NCI-H82 treated with DMSO at 0.1 percent for 48 hours (cell line): Measurements from ENCODE around the gene EMID1.
A peak's percentile ranks its signal among the peaks of the same experiment; 100 is the strongest.

Experiments used
- DNase-seq: peaks from one replicate; lab custom pipeline; 2025; ENCODE audit not compliant: unreplicated experiment; lab: John Stamatoyannopoulos, UW

Gene EMID1

DNA sequence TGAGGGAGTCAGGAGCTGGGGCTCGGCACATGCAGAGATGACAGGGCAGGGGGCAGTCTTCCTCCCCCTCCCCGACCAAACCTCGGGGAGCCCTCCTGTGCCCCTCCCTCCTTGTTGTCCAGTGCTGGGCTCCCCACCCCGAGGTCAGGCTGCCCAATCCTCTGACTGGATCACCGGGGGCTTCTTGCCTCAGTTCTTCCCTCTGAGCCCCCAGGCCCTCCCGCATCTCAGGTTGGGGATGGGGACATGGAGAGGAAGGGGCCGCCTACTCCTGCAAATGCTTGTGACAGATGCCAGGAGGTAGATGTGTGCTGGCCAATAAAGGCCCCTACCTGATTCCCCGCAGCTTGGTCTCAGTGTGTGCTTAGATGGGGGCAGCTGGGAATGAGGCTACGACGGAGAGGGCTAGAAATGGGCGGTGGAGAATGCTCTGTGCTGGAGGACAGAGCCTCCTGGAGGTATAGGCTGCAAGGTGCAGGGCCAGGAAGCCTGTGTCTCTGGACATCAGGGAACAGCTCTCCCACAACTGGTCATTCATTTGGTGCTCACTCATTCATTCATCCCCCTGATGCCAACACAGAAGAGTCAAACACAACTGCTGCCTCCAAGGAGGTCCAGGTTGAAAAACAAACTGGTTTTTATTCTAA lies 53.7 kb downstream of the EMID1 start:
- no peak for DNase-seq

- no peak for DNase-seq
Observed at GRCh38 chr22:29260031-29260560, 54.4 kb downstream of the EMID1 start.

GRCh38 chr22:29260601-29261315 lies 55.1 kb downstream of the EMID1 start:
- no peak for DNase-seq

DNA sequence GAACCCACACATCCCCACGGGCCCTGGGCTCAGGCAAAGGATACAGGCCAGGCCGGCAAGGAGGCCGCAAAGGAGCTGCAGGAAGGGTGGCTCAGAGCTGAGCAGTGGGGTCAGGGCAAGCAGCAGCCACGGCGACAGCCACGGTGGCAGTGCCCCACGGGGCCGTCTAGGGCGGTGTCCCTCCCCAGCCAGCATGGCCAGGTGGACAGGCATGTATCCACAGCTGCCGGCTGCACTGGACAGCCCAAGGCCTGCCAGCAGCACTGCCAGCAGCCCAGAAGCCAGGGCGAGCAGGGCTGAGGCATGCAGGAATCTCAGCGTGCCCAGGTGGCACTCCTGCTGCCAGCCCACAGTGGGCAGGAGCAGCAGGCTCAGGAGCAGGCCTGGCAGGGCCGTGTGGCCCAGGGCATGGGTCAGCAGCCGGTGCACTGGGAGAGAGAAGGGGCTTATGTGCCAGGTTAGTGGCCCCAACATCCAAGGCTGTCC lies 58.1 kb downstream of the EMID1 start:
- no peak for DNase-seq

GRCh38 chr22:29265305-29265704 lies 59.6 kb downstream of the EMID1 start:
- DNase-seq = no peak

GRCh38 chr22:29265929-29266328 lies 60.2 kb downstream of the EMID1 start:
- DNase-seq = no peak

DNA sequence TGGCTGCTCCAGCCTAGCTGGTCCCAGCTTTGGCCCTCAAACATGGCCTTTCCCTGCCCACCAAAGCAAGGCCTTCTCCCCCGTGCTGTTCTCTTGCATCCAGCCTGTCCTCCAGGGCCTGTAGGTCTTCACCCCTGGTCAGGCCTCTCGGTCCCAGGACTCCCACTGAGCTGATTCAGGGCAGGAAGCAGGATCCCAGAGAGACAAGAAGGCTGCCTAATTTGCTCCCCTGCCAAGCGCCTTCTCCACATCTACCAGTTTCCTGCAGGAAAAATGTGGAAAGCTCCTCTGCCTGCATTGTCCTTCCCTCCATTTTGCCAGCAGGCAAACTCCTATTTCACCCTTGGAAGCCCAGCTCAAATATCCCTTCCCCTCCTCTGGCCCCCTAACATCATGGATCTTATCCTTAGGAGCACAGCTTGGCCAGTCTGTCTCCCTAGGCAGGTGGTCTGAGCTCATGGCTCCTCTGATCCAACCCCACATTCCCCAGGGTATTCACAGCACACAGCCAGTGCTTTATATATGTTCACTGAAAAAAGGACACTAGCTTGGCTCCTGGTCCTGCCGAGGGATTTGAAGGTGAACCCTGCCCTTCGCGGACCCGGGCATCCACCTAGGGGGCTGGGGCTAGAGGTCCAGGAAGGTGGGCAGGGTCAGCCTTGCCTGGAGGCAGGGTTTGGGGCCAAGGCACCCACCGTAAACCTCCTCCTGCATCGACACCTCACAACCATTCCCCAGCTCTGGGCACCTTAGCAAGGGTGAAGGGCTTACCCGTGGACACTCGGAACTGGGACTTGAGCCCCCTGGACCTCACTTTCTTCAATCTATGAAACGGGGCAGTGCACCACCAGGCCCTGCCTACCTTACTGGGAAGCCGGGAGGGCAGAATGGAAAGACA lies 61.1 kb downstream of the EMID1 start:
- peak; percentile 3 for DNase-seq

DNA sequence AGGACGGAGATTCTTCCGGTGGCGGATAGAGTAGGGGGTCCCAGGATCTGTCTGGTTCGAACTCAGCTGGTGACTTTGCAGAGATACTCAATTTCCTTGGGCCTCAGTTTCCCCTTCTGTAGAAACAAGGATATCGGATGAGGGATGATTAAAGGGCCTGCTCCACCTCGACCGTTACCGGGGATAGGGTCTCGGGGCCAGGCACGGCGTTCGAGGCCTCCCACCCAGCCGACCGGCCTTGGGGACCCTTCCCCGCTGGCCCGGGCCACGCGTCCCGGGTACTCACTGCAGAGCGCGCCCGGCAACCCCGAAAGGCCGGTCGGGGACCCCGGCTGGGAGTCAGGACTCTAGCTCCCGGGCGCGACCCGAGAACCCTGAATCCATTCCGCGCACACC lies 61.8 kb downstream of the EMID1 start:
- DNase-seq = no peak

DNA sequence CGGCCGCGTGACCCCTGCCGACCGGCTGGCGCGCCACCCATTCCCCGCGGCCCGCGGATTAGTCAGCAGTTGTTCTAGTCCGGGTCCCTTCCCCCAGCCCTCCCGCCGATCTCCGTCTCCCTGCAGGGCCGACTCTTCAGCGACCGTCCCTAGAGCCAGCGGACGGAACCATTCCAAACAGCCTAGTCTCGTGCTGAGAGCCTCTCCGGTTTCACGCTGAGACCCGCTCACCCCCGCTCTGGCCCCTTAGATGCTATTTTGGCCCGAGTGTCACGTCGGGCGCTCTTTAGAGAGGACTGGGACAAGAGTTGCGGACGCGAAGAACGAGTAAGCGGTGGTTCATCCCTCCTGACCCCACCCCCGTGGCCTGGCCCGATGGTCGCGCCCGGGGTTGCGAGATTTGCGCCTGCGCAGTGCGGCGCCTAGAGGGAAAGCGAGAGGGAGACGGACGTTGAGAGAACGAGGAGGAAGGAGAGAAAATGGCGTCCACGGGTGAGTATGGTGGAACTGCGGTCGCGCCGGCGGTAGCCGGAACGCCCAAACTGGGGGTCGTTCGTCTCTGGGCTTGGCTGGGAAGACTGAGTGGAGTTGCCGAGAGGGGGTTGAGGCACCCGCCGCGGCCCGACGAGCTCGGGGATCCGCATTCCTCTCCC lies 62.3 kb downstream of the EMID1 start, which contains the start of the genes EWSR1 and RHBDD3:
EWSR1 (plus strand) TSS at position 411 of the 653 bp plus-strand sequence; CDS start at position 480, 69 bp downstream.
RHBDD3 (minus strand) TSS at position 124 of the 653 bp plus-strand sequence. CDS start 2,355 bp downstream, outside the sequence.
- DNase-seq = peak; percentile 75

DNA sequence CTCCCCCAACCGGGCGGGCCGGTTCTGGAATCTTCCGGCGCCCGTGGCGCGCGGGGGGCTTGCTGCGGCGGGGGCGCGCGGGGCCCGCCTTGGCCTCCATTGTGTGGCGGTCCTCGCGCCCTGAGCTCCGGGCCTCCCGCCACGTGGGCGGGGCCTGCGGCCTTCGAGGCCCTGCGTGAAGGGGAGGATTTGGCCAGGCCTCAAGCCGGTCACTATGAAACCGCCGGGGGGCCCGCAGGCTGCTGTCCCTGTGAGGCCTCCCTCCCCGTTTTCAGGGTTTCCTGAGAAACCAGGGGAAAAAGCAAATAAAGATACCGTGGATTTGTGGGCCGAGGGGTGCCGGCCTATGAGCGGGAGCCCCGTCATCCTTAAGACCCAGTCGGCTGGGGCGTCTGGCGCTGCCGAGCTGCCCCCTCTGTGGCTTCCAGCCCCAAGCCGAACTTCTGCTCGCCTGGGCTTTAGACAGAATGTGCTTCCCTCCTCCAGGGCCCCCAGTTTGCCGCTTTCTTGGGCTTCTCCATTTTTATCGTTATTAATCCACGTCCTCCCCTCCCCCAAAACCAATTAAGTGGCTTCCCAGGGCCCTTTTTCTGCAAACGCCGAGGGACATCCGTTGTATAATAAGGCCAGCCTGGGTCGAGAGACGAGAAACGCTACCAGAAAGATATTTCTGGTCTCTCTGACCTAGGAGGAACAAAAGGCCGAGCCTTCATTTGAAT lies 63.0 kb downstream of the EMID1 start:
- no peak for DNase-seq

DNA sequence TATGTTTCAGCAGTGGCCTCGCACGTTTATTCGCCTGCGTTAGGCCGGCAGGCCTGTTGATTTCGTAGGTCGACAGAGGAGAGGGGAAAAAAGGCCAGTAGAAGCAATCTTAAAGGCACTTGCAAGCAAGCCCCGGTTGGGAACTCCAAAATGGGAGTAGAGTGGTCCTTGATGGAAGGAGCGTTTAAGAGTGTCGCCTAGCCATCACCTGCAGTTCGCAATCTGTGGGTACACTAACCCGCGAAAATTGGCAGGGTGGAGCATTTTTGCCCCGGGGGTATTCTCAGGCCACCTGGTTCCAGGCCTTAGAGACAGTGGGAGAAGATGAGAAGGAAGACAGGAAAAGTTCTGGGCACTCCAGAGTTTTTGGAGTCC lies 63.5 kb downstream of the EMID1 start:
- DNase-seq = no peak

- DNase-seq = no peak
Observed at GRCh38 chr22:29269731-29270474, 64.2 kb downstream of the EMID1 start.

- no peak for DNase-seq
Observed at GRCh38 chr22:29270475-29271271, 65.0 kb downstream of the EMID1 start.

GRCh38 chr22:29272624-29273023 lies 66.9 kb downstream of the EMID1 start:
- DNase-seq = no peak

DNA sequence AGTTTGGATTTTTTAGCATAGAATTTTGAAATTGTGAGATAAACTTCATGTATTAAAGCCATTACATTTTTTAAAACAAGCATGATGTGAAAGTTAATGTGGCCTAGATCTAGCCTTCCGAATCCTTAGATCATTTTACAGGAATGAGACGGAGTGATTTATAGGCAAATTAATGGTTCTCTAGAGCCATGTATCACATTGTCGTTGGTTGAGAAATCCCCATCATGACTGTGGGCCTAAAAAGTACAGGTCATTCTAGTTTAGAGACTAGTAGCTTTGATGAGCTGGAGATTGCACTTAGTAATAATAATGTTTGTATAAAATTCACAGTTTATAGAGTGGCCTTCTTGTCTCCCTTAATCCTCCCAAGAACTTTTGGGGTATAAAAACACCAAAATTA lies 69.5 kb downstream of the EMID1 start:
- DNase-seq = no peak

GRCh38 chr22:29275819-29276565 lies 70.3 kb downstream of the EMID1 start:
- DNase-seq = no peak

GRCh38 chr22:29277927-29278326 lies 72.2 kb downstream of the EMID1 start:
- no peak for DNase-seq

DNA sequence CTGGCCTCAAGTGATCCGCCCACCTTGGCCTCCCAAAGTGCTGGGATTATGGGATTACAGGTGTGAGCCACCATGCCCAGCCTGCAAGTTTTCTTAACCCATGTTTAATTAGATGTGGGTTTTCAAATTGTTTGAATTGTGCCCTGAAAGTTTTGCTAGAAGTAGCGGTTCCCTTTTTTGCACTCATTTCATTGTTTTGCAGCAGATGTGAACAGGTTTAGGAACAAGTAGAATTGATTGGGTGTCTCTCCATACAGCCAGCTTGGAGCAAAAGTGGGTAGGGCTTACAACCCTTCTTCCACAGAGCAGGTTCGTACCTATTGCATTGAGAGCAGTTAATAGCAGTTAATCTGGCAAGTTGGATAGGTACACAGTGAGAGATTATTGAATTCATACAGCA lies 78.5 kb downstream of the EMID1 start:
- no peak for DNase-seq
